Measurements from ENCODE around the gene ITGA5. TPM values are rescaled to one million over a fixed set of nuclear protein-coding genes. Genes with fewer than 3 reads are reported as not detected.

The ITGA5 gene
- total and polyA plus RNA-seq, 2 experiments from 2014 or later: 7.3 to 23.7 TPM

- TF ChIP-seq ZNF462 (CRISPR knock-in tag; IDR thresholded peaks at IDR 0.05) (no peak), REST (IDR thresholded peaks at IDR 0.05; ENCODE audit: unreplicated experiment) (no peak)
Observed at GRCh38 chr12:54376596-54376995, 42.5 kb downstream of the ITGA5 start (continued).

- Mint-ChIP-seq H3K4me3 (no peak overlapping the region), H3K27ac (no peak overlapping the region), H3K9me3 (no peaks in the 10 kb centered on the region), H3K4me1 (peaks cover 31% of the 10 kb centered on the region), H3K27me3 (ENCODE audit: insufficient read depth, low read depth, poor library complexity) (peaks cover 16% of the 10 kb centered on the region), H3K36me3 (ENCODE audit: low read depth) (peaks cover 23% of the 10 kb centered on the region)
- DNase-seq (ENCODE audit: low spot score) (no peak), ATAC-seq (no peak)
- Histone ChIP-seq H3K36me3 (ENCODE audit: insufficient read depth) (no peaks in the 10 kb centered on the region), H4K20me1 (replicated peaks; ENCODE audit: insufficient read depth) (no peaks in the 10 kb centered on the region; the same call in none of the 2 replicates), H3K4me3 (no peak overlapping the region), H3K4me1 (ENCODE audit: insufficient read depth) (peaks cover 11% of the 10 kb centered on the region), H3K27me3 (ENCODE audit: insufficient read depth) (peaks cover 22% of the 10 kb centered on the region), H3F3A (replicated peaks; ENCODE audit: low read depth) (no peaks in the 10 kb centered on the region; the same call in 1 of the 2 replicates), H3K79me2 (replicated peaks; ENCODE audit: insufficient read depth) (no peaks in the 10 kb centered on the region), H3K27ac (ENCODE audit: low read depth) (no peak overlapping the region), H3K9me2 (ENCODE audit: insufficient read depth) (no peaks in the 10 kb centered on the region), H2AFZ (no peak overlapping the region), H3K4me2 (no peak overlapping the region)
- TF ChIP-seq, protein P1, sequence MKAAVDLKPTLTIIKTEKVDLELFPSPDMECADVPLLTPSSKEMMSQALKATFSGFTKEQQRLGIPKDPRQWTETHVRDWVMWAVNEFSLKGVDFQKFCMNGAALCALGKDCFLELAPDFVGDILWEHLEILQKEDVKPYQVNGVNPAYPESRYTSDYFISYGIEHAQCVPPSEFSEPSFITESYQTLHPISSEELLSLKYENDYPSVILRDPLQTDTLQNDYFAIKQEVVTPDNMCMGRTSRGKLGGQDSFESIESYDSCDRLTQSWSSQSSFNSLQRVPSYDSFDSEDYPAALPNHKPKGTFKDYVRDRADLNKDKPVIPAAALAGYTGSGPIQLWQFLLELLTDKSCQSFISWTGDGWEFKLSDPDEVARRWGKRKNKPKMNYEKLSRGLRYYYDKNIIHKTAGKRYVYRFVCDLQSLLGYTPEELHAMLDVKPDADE (IDR thresholded peaks at IDR 0.05): no peak
- no peak for TF ChIP-seq STAT1 (IDR thresholded peaks at IDR 0.05; ENCODE audit: unreplicated experiment)
- TF ChIP-seq NANOG (IDR thresholded peaks at IDR 0.05; ENCODE audit: borderline replicate concordance): no peak
- TF ChIP-seq JUNB (IDR thresholded peaks at IDR 0.05; ENCODE audit: unreplicated experiment): no peak
- TF ChIP-seq, protein P2, sequence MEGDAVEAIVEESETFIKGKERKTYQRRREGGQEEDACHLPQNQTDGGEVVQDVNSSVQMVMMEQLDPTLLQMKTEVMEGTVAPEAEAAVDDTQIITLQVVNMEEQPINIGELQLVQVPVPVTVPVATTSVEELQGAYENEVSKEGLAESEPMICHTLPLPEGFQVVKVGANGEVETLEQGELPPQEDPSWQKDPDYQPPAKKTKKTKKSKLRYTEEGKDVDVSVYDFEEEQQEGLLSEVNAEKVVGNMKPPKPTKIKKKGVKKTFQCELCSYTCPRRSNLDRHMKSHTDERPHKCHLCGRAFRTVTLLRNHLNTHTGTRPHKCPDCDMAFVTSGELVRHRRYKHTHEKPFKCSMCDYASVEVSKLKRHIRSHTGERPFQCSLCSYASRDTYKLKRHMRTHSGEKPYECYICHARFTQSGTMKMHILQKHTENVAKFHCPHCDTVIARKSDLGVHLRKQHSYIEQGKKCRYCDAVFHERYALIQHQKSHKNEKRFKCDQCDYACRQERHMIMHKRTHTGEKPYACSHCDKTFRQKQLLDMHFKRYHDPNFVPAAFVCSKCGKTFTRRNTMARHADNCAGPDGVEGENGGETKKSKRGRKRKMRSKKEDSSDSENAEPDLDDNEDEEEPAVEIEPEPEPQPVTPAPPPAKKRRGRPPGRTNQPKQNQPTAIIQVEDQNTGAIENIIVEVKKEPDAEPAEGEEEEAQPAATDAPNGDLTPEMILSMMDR (conservative IDR thresholded peaks at IDR 0.05; ENCODE audit: low read depth in 2 of 2): no peak
- TF ChIP-seq ZNF331 (CRISPR knock-in tag; IDR thresholded peaks at IDR 0.05; ENCODE audit: low read depth): no peak
- no peak for TF ChIP-seq EZH2phosphoT487 (IDR thresholded peaks at IDR 0.05; ENCODE audit: unreplicated experiment)
- TF ChIP-seq ZNF114 (CRISPR knock-in tag; IDR thresholded peaks at IDR 0.05): no peak
- TF ChIP-seq POLR2AphosphoS5 (IDR thresholded peaks at IDR 0.05; ENCODE audit: low read depth): no peak
- no peak for TF ChIP-seq CREB1 (CRISPR knock-in tag; IDR thresholded peaks at IDR 0.05; ENCODE audit: low read depth)
Observed at GRCh38 chr12:54375259-54375579, 43.8 kb downstream of the ITGA5 start.
